Esophagus muscularis mucosa (tissue), 3 donors: ENCODE results near the gene COL6A3.

Experiments used
- EP300 ChIP-seq: sonication (generic); formaldehyde crosslinking; IDR thresholded peaks from one replicate; pipeline ENCODE4 v1.6.1; 2017; ENCODE audit warnings: antibody characterized with exemption
- POLR2AphosphoS5 ChIP-seq, 2 donors: sonication (generic); formaldehyde crosslinking; IDR thresholded peaks; one replicate each; pipeline ENCODE4 v1.6.1; 2017; ENCODE audit warnings: antibody characterized with exemption in 2 of 2

- no peak for TF ChIP-seq EP300
- TF ChIP-seq POLR2AphosphoS5 (IDR thresholded peaks at IDR 0.05) = no peak
Observed at GRCh38 chr2:237433920-237434676, 20.1 kb upstream of the COL6A3 start.
